Thymus (tissue), 14 donors: Measurements from ENCODE around the gene DKK3. TPM values are rescaled to one million over a fixed set of nuclear protein-coding genes. Genes with fewer than 3 reads are reported as not detected.
A peak's percentile ranks its signal among the peaks of the same experiment; 100 is the strongest.

Experiments
- DNase-seq, 9 donors: peaks; one replicate each; pipeline ENCODE4 v3.0.0-alpha.2; 2013; ENCODE audit warnings: low spot score in 9 of 9, low read depth in 6 of 9, missing footprints in 1 of 9
- H3K27ac ChIP-seq, 2 donors: one replicate each; pipeline ENCODE4 v1.5.1; 2013; ENCODE audit warnings: control low read depth in 1 of 2, low read depth in 1 of 2, low read length in 1 of 2, mild to moderate bottlenecking in 1 of 2, moderate library complexity in 1 of 2
- H3K27me3 ChIP-seq, 2 donors: one replicate each; pipeline ENCODE4 v1.5.1; 2013; ENCODE audit warnings: low read length in 1 of 2; ENCODE audit not compliant: control insufficient read depth in 2 of 2, insufficient read depth in 1 of 2
- H3K36me3 ChIP-seq, 2 donors: one replicate each; pipeline ENCODE4 v1.5.1; 2013; ENCODE audit warnings: low read length in 1 of 2, mild to moderate bottlenecking in 1 of 2, moderate library complexity in 1 of 2; ENCODE audit not compliant: control insufficient read depth in 2 of 2, insufficient read depth in 2 of 2
- H3K4me1 ChIP-seq, 2 donors: one replicate each; pipeline ENCODE4 v1.5.1; 2013; ENCODE audit warnings: low read length in 2 of 2; ENCODE audit not compliant: control insufficient read depth in 2 of 2, insufficient read depth in 2 of 2
- H3K4me3 ChIP-seq, 2 donors: one replicate each; pipeline ENCODE4 v1.5.1; 2013; ENCODE audit warnings: low read length in 2 of 2, control low read depth in 1 of 2, mild to moderate bottlenecking in 1 of 2
- H3K9me3 ChIP-seq, 2 donors: one replicate each; pipeline ENCODE4 v1.5.1; 2013; ENCODE audit warnings: low read length in 1 of 2, mild to moderate bottlenecking in 1 of 2; ENCODE audit not compliant: control insufficient read depth in 2 of 2, insufficient read depth in 1 of 2
- WGBS: extraction: QIAGEN DNeasy Blood & Tissue Kit; methylation state at CpG from one replicate; pipeline ENCODE4 v1.1.7; 2013; 5-methylcytosine and 5-hydroxymethylcytosine counted together
- long read RNA-seq, 10 donors: transcript quantifications; one replicate each; lab custom pipeline, GENCODE V29; 2026
- polyA plus RNA-seq: library from polyadenylated mRNA; stranded (reverse); fragments of 200-250 nt; gene quantifications from one replicate; pipeline ENCODE4 v1.2.3, GENCODE V29; 2013
- total RNA-seq: library from RNA; stranded (reverse); fragments of 120-200 nt; gene quantifications from one replicate; pipeline ENCODE4 v1.2.4, GENCODE V29; 2013
- donor health status: healthy.

DKK3 gene
- 7.5 TPM for total RNA-seq
- 12.8 TPM for polyA plus RNA-seq
- long read RNA-seq, donor 1, result 0 reads
- long read RNA-seq, donor 2, result 0 reads
- long read RNA-seq, donor 3, transcript DKK3-201 (8 exons, 2,636 nt), result major isoform, 6 of 6 reads
- long read RNA-seq, donor 3, partial matches to known transcripts, result 0 of 6 reads
- long read RNA-seq, donor 3, other reads (novel, unspliced or antisense), result 0 of 6 reads
- long read RNA-seq, donor 4, partial matches to known transcripts, result 0 of 1 reads
- long read RNA-seq, donor 4, other reads (novel, unspliced or antisense), result 0 of 1 reads
- long read RNA-seq, donor 5, partial matches to known transcripts, result 0 of 3 reads
- long read RNA-seq, donor 5, other reads (novel, unspliced or antisense), result 0 of 3 reads
- long read RNA-seq, donor 6, partial matches to known transcripts, result 0 of 1 reads
- long read RNA-seq, donor 6, other reads (novel, unspliced or antisense), result 0 of 1 reads
- long read RNA-seq, donor 7, partial matches to known transcripts, result 0 of 2 reads
- long read RNA-seq, donor 7, other reads (novel, unspliced or antisense), result 0 of 2 reads
- long read RNA-seq, donor 8, partial matches to known transcripts, result 0 of 2 reads
- long read RNA-seq, donor 8, other reads (novel, unspliced or antisense), result 0 of 2 reads
- long read RNA-seq, donor 9, result 0 reads
- long read RNA-seq, donor 10, partial matches to known transcripts, result 0 of 1 reads
- long read RNA-seq, donor 10, other reads (novel, unspliced or antisense), result 0 of 1 reads

GRCh38 chr11:12007769-12008737 lies at the start of gene DKK3:
DKK3 (minus strand) TSS chr11:12008626; CDS start chr11:12008582, 44 bp downstream.
- no peak within 1 kb of the TSS for H3K27ac ChIP-seq
- peak within 1 kb of the TSS; percentile 29 to 35 for H3K4me3 ChIP-seq
- H3K27me3 ChIP-seq, result peaks cover 45 to 82% of the 10 kb centered on the region in 2 donors
- 9% methylated on average over 71 of the region's 71 CpGs for WGBS
- no peaks in the 10 kb centered on the region for H3K9me3 ChIP-seq
- peaks cover 0 to 6% of the 10 kb centered on the region in 2 donors for H3K4me1 ChIP-seq
- no peaks in the 10 kb centered on the region for H3K36me3 ChIP-seq
- peak in 1 of 9 donors; percentile 9 for DNase-seq

- peaks cover 6 to 12% of the 10 kb centered on the region in 2 donors for H3K4me1 ChIP-seq
- H3K36me3 ChIP-seq, result no peaks in the 10 kb centered on the region
- H3K4me3 ChIP-seq, result no peak overlapping the region
- DNase-seq, result no peak
- 98% methylated on average over 8 of the region's 8 CpGs for WGBS
- no peaks in the 10 kb centered on the region for H3K27me3 ChIP-seq
- H3K9me3 ChIP-seq, result peaks cover 0 to 9% of the 10 kb centered on the region in 2 donors
- no peak overlapping the region for H3K27ac ChIP-seq
These were observed 49.0 kb upstream of the DKK3 start for GRCh38 chr11:12057299-12057980.

GRCh38 chr11:12056119-12056518 lies 47.7 kb upstream of the DKK3 start:
- DNase-seq, result no peak
- Histone ChIP-seq H3K27ac (no peak overlapping the region), H3K27me3 (no peaks in the 10 kb centered on the region), H3K4me3 (no peak overlapping the region), H3K36me3 (no peaks in the 10 kb centered on the region), H3K4me1 (peaks cover 0 to 1% of the 10 kb centered on the region in 2 donors), H3K9me3 (peaks cover 0 to 5% of the 10 kb centered on the region in 2 donors)
- WGBS, result 79% methylated on average over 3 of the region's 3 CpGs

GRCh38 chr11:12053606-12054361 lies 45.4 kb upstream of the DKK3 start:
- no peak for DNase-seq
- Histone ChIP-seq H3K4me1 (peaks cover 0 to 23% of the 10 kb centered on the region in 2 donors), H3K27me3 (no peaks in the 10 kb centered on the region), H3K9me3 (peaks cover 0 to 5% of the 10 kb centered on the region in 2 donors), H3K27ac (no peak overlapping the region), H3K36me3 (no peaks in the 10 kb centered on the region), H3K4me3 (no peak overlapping the region)
- 81% methylated on average over 4 of the region's 4 CpGs for WGBS

- Histone ChIP-seq H3K4me3 (no peak overlapping the region), H3K36me3 (no peaks in the 10 kb centered on the region), H3K9me3 (peaks cover 0 to 5% of the 10 kb centered on the region in 2 donors), H3K4me1 (peaks cover 0 to 24% of the 10 kb centered on the region in 2 donors), H3K27me3 (no peaks in the 10 kb centered on the region), H3K27ac (no peak overlapping the region)
- DNase-seq, result peak in 2 of 9 donors; percentile 47 to 57
- 98% methylated on average over 15 of the region's 15 CpGs for WGBS
These were observed 44.5 kb upstream of the DKK3 start for GRCh38 chr11:12052676-12053605.

GRCh38 chr11:12051287-12051662 lies 42.8 kb upstream of the DKK3 start:
- no peak overlapping the region for H3K4me3 ChIP-seq
- 95% methylated on average over 6 of the region's 6 CpGs for WGBS
- H3K36me3 ChIP-seq, result no peaks in the 10 kb centered on the region
- no peaks in the 10 kb centered on the region for H3K9me3 ChIP-seq
- H3K27me3 ChIP-seq, result no peaks in the 10 kb centered on the region
- H3K4me1 ChIP-seq, result peaks cover 0 to 28% of the 10 kb centered on the region in 2 donors
- no peak overlapping the region for H3K27ac ChIP-seq
- DNase-seq, result no peak

- no peaks in the 10 kb centered on the region for H3K27me3 ChIP-seq
- peak in 2 of 9 donors; percentile 19 to 55 for DNase-seq
- H3K36me3 ChIP-seq, result no peaks in the 10 kb centered on the region
- no peak overlapping the region for H3K4me3 ChIP-seq
- no peak overlapping the region for H3K27ac ChIP-seq
- no peaks in the 10 kb centered on the region for H3K9me3 ChIP-seq
- peaks cover 0 to 28% of the 10 kb centered on the region in 2 donors for H3K4me1 ChIP-seq
- 83% methylated on average over 10 of the region's 10 CpGs for WGBS
These were observed 42.3 kb upstream of the DKK3 start for GRCh38 chr11:12050470-12051286.
